ENCODE measurements around the gene PRIM1. TPM values are rescaled to one million over a fixed set of nuclear protein-coding genes. Genes with fewer than 3 reads are reported as not detected.

PRIM1 gene
- total and polyA plus RNA-seq, 2 of the 8 experiments (the other 6 are each of a cell fraction or from before 2014, with no cell fraction given): 52.4 to 61.9 TPM

- Histone ChIP-seq H3K23ac (ENCODE audit: insufficient read length) (no peak overlapping the region), H3K56ac (replicated peaks; ENCODE audit: insufficient read length, low read depth, low read length) (no peak overlapping the region), H4K20me1 (replicated peaks in 1 of 2; ENCODE audit: control insufficient read depth in 1 of 2, insufficient read depth in 2 of 2, low read length in 2 of 2) (no peaks in the 10 kb centered on the region), H2BK12ac (ENCODE audit: low read depth, low read length) (no peak overlapping the region), H2AFZ (ENCODE audit: low read length) (no peak overlapping the region; the same call in 1 of the 2 replicates), H2BK120ac (replicated peaks; ENCODE audit: low read depth, low read length) (no peak overlapping the region), H3K36me3 (ENCODE audit: control insufficient read depth in 2 of 4, insufficient read depth in 4 of 4, low read length in 3 of 4) (no peaks in the 10 kb centered on the region), H3K27ac (ENCODE audit: low read depth, low read length) (no peak overlapping the region), H2AK5ac (ENCODE audit: low read depth, low read length) (no peak overlapping the region), H3K9ac (replicated peaks in 1 of 4; ENCODE audit: extremely low read depth in 1 of 4, low read depth in 3 of 4, low read length in 3 of 4) (no peak overlapping the region), H2BK20ac (ENCODE audit: low read length) (no peak overlapping the region), H3K9me3 (ENCODE audit: insufficient read depth in 2 of 2, low read depth in 1 of 2, low read length in 1 of 2) (no peaks in the 10 kb centered on the region), H3K79me2 (ENCODE audit: control insufficient read depth in 1 of 2, insufficient read depth in 2 of 2, low read length in 2 of 2) (no peaks in the 10 kb centered on the region), H4K91ac (replicated peaks; ENCODE audit: insufficient read length, low read length) (no peak overlapping the region), H3K4me2 (ENCODE audit: insufficient read depth in 1 of 2, low read depth in 2 of 2, low read length in 2 of 2) (no peak overlapping the region), H3K4me3 (ENCODE audit: extremely low read depth in 1 of 4, insufficient read depth in 2 of 4, low read depth in 3 of 4, low read length in 4 of 4) (no peak overlapping the region), H3K4ac (replicated peaks; ENCODE audit: insufficient read length, low read depth, low read length) (no peak overlapping the region), H2BK5ac (ENCODE audit: low read depth, low read length) (no peak overlapping the region), H3K79me1 (ENCODE audit: low read depth, low read length) (no peaks in the 10 kb centered on the region), H3K23me2 (ENCODE audit: low read depth, low read length) (no peaks in the 10 kb centered on the region), H4K5ac (ENCODE audit: insufficient read length, low read depth, low read length) (no peak overlapping the region), H2BK15ac (ENCODE audit: low read length) (no peak overlapping the region), H3K18ac (ENCODE audit: extremely low read depth, low read length) (no peak overlapping the region), H3K14ac (ENCODE audit: insufficient read length) (no peak overlapping the region), H3K4me1 (replicated peaks in 1 of 4; ENCODE audit: control insufficient read depth in 3 of 4, insufficient read depth in 4 of 4, low read length in 3 of 4) (peaks cover 0 to 5% (median 3%) of the 10 kb centered on the region in 4 experiments; a peak in 5 of 7 replicates), H3K27me3 (replicated peaks in 1 of 4; ENCODE audit: control insufficient read depth in 3 of 4, extremely low read depth in 1 of 4, insufficient read depth in 3 of 4, low read length in 3 of 4) (no peaks in the 10 kb centered on the region), H4K8ac (ENCODE audit: extremely low read depth, insufficient read depth, low read length) (no peak overlapping the region)
- FAIRE-seq: no peak
- CTCF ChIA-PET (ENCODE audit: partially characterized antibody): interaction anchor here (1.0 kb wide), 1 partner anchor 59 kb away, joined by 3 read pairs; no protein-coding TSS in a partner anchor
- 91% methylated on average over 2 of the region's 2 CpGs; no CpG with 5 or more reads in 1 of the 2 experiments for WGBS, 2 experiments (ENCODE audit: extremely low coverage in 1 of 2, insufficient coverage in 1 of 2, insufficient read length in 1 of 2, insufficient replicate concordance in 2 of 2, low coverage in 1 of 2, low lambda C conversion rate in 2 of 2, missing lambda C conversion rate in 1 of 2)
- TF ChIP-seq SIRT6 (IDR thresholded peaks at IDR 0.05; ENCODE audit: low read length) (no peak), TBP (IDR thresholded peaks at IDR 0.05; ENCODE audit: low read depth, low read length) (no peak), FOSL1 (IDR thresholded peaks at IDR 0.05; ENCODE audit: insufficient read depth, low read depth, low read length) (no peak), POLR2A (IDR thresholded peaks at IDR 0.05; ENCODE audit: control extremely low read depth in 1 of 2, low read depth in 2 of 2, low read length in 2 of 2) (no peak)
- POLR2A ChIA-PET (ENCODE audit: partially characterized antibody): interaction anchor here (0.9 to 52.4 kb wide), 4 partner anchors 9 to 42 kb away, joined by 3 to 1406 read pairs (median 32); partner anchors contain the start of genes NACA, PRIM1 and PTGES3
- no peak for DNase-seq (ENCODE audit: low read depth in 1 of 2, low spot score in 2 of 2)
Observed at GRCh38 chr12:56695327-56696101, 56.6 kb downstream of the PRIM1 start.
